ENCODE data around the gene CENPM. TPM values are rescaled to one million over a fixed set of nuclear protein-coding genes. Genes with fewer than 3 reads are reported as not detected.

The CENPM gene
- total RNA-seq, 1 experiment from 2014 or later: 77.5 TPM

- H3K9ac ChIP-seq (ENCODE audit: low read length): no peak overlapping the region
- H3K27me3 ChIP-seq (ENCODE audit: low read length): no peaks in the 10 kb centered on the region
- CTCF ChIA-PET: interaction anchor here (0.7 kb wide), 1 partner anchor 76 kb away, joined by 3 read pairs; no protein-coding TSS in a partner anchor
- H3K4me3 ChIP-seq (ENCODE audit: low read length): no peak overlapping the region
- no peak overlapping the region for H3K27ac ChIP-seq (ENCODE audit: low read length)
- BruUV-seq (replicated peaks): no TSS peak
- no peaks in the 10 kb centered on the region for H3F3A ChIP-seq (ENCODE audit: low read length, unreplicated experiment)
- no peaks in the 10 kb centered on the region; the same call in none of the 2 replicates for H3K36me3 ChIP-seq (ENCODE audit: low read depth, low read length)
- no peaks in the 10 kb centered on the region for H4K20me1 ChIP-seq (ENCODE audit: low read length)
- no peak for DNase-seq
- no peaks in the 10 kb centered on the region for H3K79me2 ChIP-seq (ENCODE audit: low read length)
- no peaks in the 10 kb centered on the region for H3K9me2 ChIP-seq (replicated peaks; ENCODE audit: low read length)
- no peak for ATAC-seq
- no peaks in the 10 kb centered on the region for H3K4me1 ChIP-seq (ENCODE audit: insufficient read depth, low read length)
- H2AFZ ChIP-seq (ENCODE audit: low read length): no peak overlapping the region
- TF ChIP-seq EZH2phosphoT487 (IDR thresholded peaks at IDR 0.05; ENCODE audit: borderline replicate concordance, low read length) (no peak), CTCF (conservative IDR thresholded peaks at IDR 0.05; ENCODE audit: low read depth, low read length) (no peak), EZH2 (IDR thresholded peaks at IDR 0.05; ENCODE audit: low read length, unreplicated experiment) (no peak)
- no peaks in the 10 kb centered on the region for H3K9me3 ChIP-seq (ENCODE audit: low read length)
- H3K4me2 ChIP-seq (ENCODE audit: low read length): no peak overlapping the region
- intact Hi-C loops (cut with micrococcal nuclease): no loop called here
- POLR2A ChIA-PET (ENCODE audit: unreplicated experiment): no interaction called here
Observed at GRCh38 chr22:41898645-41899044, 48.3 kb downstream of the CENPM start.

GRCh38 chr22:41893591-41894375 lies 53.2 kb downstream of the CENPM start:
- no peak for ATAC-seq
- no peak overlapping the region for H3K4me2 ChIP-seq (ENCODE audit: low read length)
- H3K4me1 ChIP-seq (ENCODE audit: insufficient read depth, low read length): no peaks in the 10 kb centered on the region
- H3K36me3 ChIP-seq (ENCODE audit: low read depth, low read length): peaks cover 12% of the 10 kb centered on the region
- H3K27ac ChIP-seq (ENCODE audit: low read length): no peak overlapping the region
- no peak overlapping the region for H2AFZ ChIP-seq (ENCODE audit: low read length)
- TF ChIP-seq CTCF (conservative IDR thresholded peaks at IDR 0.05; ENCODE audit: low read depth, low read length): no peak
- H3K9me2 ChIP-seq (replicated peaks; ENCODE audit: low read length): no peaks in the 10 kb centered on the region
- no peaks in the 10 kb centered on the region for H3K27me3 ChIP-seq (ENCODE audit: low read length)
- no peaks in the 10 kb centered on the region for H3F3A ChIP-seq (ENCODE audit: low read length, unreplicated experiment)
- ChIA-PET CTCF (no interaction called here), POLR2A (ENCODE audit: unreplicated experiment) (interaction anchor here (0.6 kb wide), 1 partner anchor 19 kb away, joined by 11 read pairs; no protein-coding TSS in a partner anchor)
- no peaks in the 10 kb centered on the region for H4K20me1 ChIP-seq (ENCODE audit: low read length)
- DNase-seq: no peak
- no peaks in the 10 kb centered on the region for H3K79me2 ChIP-seq (ENCODE audit: low read length)
- no peaks in the 10 kb centered on the region for H3K9me3 ChIP-seq (ENCODE audit: low read length)
- no peak overlapping the region for H3K4me3 ChIP-seq (ENCODE audit: low read length)
- no TSS peak for BruUV-seq (replicated peaks)
- intact Hi-C loops (cut with micrococcal nuclease): no loop called here
- no peak overlapping the region for H3K9ac ChIP-seq (ENCODE audit: low read length)

GRCh38 chr22:41892721-41893120 lies 54.2 kb downstream of the CENPM start:
- DNase-seq (no peak), ATAC-seq (no peak)
- Histone ChIP-seq H3K4me1 (ENCODE audit: insufficient read depth, low read length) (no peaks in the 10 kb centered on the region), H3K9me2 (replicated peaks; ENCODE audit: low read length) (no peaks in the 10 kb centered on the region), H3K4me2 (ENCODE audit: low read length) (no peak overlapping the region), H3F3A (ENCODE audit: low read length, unreplicated experiment) (no peaks in the 10 kb centered on the region), H3K9ac (ENCODE audit: low read length) (no peak overlapping the region), H2AFZ (ENCODE audit: low read length) (no peak overlapping the region), H3K36me3 (ENCODE audit: low read depth, low read length) (peaks cover 12% of the 10 kb centered on the region), H3K9me3 (ENCODE audit: low read length) (no peaks in the 10 kb centered on the region), H3K4me3 (ENCODE audit: low read length) (no peak overlapping the region), H4K20me1 (ENCODE audit: low read length) (no peaks in the 10 kb centered on the region), H3K27ac (ENCODE audit: low read length) (no peak overlapping the region), H3K27me3 (ENCODE audit: low read length) (no peaks in the 10 kb centered on the region), H3K79me2 (ENCODE audit: low read length) (no peaks in the 10 kb centered on the region)
- no TSS peak for BruUV-seq (replicated peaks)
- TF ChIP-seq CTCF (conservative IDR thresholded peaks at IDR 0.05; ENCODE audit: low read depth, low read length): no peak
- TF ChIP-seq EZH2phosphoT487 (IDR thresholded peaks at IDR 0.05; ENCODE audit: borderline replicate concordance, low read length): no peak
- TF ChIP-seq EZH2 (IDR thresholded peaks at IDR 0.05; ENCODE audit: low read length, unreplicated experiment): no peak
- CTCF ChIA-PET: no interaction called here
- POLR2A ChIA-PET (ENCODE audit: unreplicated experiment): interaction anchor here (0.6 kb wide), 1 partner anchor 18 kb away, joined by 11 read pairs; no protein-coding TSS in a partner anchor
- intact Hi-C loops (cut with micrococcal nuclease): no loop called here

All from PC-3 (cell line).